Endothelial cell of umbilical vein (primary cell): ENCODE data around the gene WDR74. TPM values are rescaled to one million over a fixed set of nuclear protein-coding genes. Genes with fewer than 3 reads are reported as not detected.

Experiments used
- BruUV-seq: library from RNA; stranded (reverse); fragments of 400-500 nt; replicated peaks from 2 replicates; lab custom pipeline; 2021; lab: Mats Ljungman, UMichigan
- CTCF ChIA-PET: fragments of 300-600, 350-600 bp; sonication (Branson Sonifier 250); formaldehyde crosslinking; loops from one replicate; lab custom pipeline; 2021; ENCODE audit warnings: antibody characterized with exemption, inconsistent platforms; lab: Charles Lee
- POLR2A ChIA-PET: fragments of 300-600, 350-600 bp; sonication (Branson Sonifier 250); formaldehyde crosslinking; loops from one replicate; lab custom pipeline; 2021; ENCODE audit warnings: antibody characterized with exemption, inconsistent platforms; lab: Charles Lee
- DNase-seq: peaks from one replicate; pipeline ENCODE4 v3.0.0-alpha.2; 2011; ENCODE audit warnings: low read depth, low spot score
- FAIRE-seq: peaks from 2 replicates; lab custom pipeline; 2011; peaks lifted over from hg19 to GRCh38; lab: Jason Lieb, UNC
- H2AFZ ChIP-seq: 2 replicates; pipeline ENCODE4 v1.6.0; 2012; ENCODE audit warnings: low read depth, low read length, control low read depth, inconsistent platforms
- H3K27ac ChIP-seq: 2 replicates; pipeline ENCODE4 v1.5.1; 2011; ENCODE audit warnings: low read depth, mild to moderate bottlenecking, control low read depth, low read length, moderate library complexity; ENCODE audit not compliant: insufficient read depth
- H3K27me3 ChIP-seq, 2 experiments: 2 replicates each; pipeline versions ENCODE4 v1.6.0 to v1.6.1; 2011; ENCODE audit warnings: low read length in 2 of 2, mixed read lengths in 1 of 2; ENCODE audit not compliant: control insufficient read depth in 2 of 2, insufficient read depth in 2 of 2
- H3K36me3 ChIP-seq, 2 experiments: 2 replicates in 1 of 2; 3 replicates in 1 of 2; pipeline ENCODE4 v1.5.1; 2011; ENCODE audit warnings: low read length in 2 of 2, mild to moderate bottlenecking in 1 of 2, moderate library complexity in 1 of 2; ENCODE audit not compliant: control insufficient read depth in 2 of 2, insufficient read depth in 2 of 2; ENCODE audit errors: extremely low read depth in 1 of 2
- H3K4me1 ChIP-seq: 3 replicates; pipeline ENCODE4 v1.5.1; 2011; ENCODE audit warnings: mild to moderate bottlenecking, low read length; ENCODE audit not compliant: control insufficient read depth, insufficient read depth; ENCODE audit errors: extremely low read depth
- H3K4me2 ChIP-seq: 2 replicates; pipeline ENCODE4 v1.6.1; 2011; ENCODE audit warnings: low read length, control low read depth, mixed read lengths; ENCODE audit not compliant: insufficient read depth
- H3K4me3 ChIP-seq, 3 experiments: fragments of 200-600 bp in 1 of 3; sonication (generic), shearing (Covaris generic) in 1 of 3; replicated peaks in 1 of 3; 2 replicates each; pipeline ENCODE4 v1.5.1; 2011 to 2016; ENCODE audit warnings: control low read depth in 3 of 3, low read length in 3 of 3, mild to moderate bottlenecking in 2 of 3, inconsistent platforms in 1 of 3, low read depth in 1 of 3, moderate library complexity in 1 of 3; ENCODE audit not compliant: insufficient read depth in 1 of 3
- H3K79me2 ChIP-seq: 2 replicates; pipeline ENCODE4 v1.6.0; 2012; ENCODE audit warnings: low read length, inconsistent platforms; ENCODE audit not compliant: control insufficient read depth, insufficient read depth
- H3K9ac ChIP-seq: replicated peaks from 2 replicates; pipeline ENCODE3; 2011; ENCODE audit warnings: low read length, control low read depth; ENCODE audit not compliant: insufficient read depth; ENCODE audit errors: extremely low read depth
- H3K9me1 ChIP-seq: replicated peaks from 3 replicates; pipeline ENCODE4 v1.6.0; 2011; ENCODE audit warnings: mild to moderate bottlenecking, low read length; ENCODE audit not compliant: control insufficient read depth, insufficient read depth; ENCODE audit errors: extremely low read depth
- H3K9me3 ChIP-seq: replicated peaks from 2 replicates; pipeline ENCODE4 v1.5.1; 2012; ENCODE audit warnings: low read length, inconsistent platforms; ENCODE audit not compliant: control insufficient read depth, insufficient read depth
- H4K20me1 ChIP-seq: replicated peaks from 2 replicates; pipeline ENCODE3; 2011; ENCODE audit warnings: mild to moderate bottlenecking, low read length; ENCODE audit not compliant: control insufficient read depth, insufficient read depth; ENCODE audit errors: extremely low read depth
- CTCF ChIP-seq, 2 donors: IDR thresholded peaks; 1 replicate in 1 of 2; 2 replicates in 1 of 2; pipeline ENCODE4 v1.5.1; 2011; ENCODE audit warnings: low read length in 2 of 2, mild to moderate bottlenecking in 2 of 2, moderate library complexity in 2 of 2, control low read depth in 1 of 2, inconsistent platforms in 1 of 2, low read depth in 1 of 2; ENCODE audit not compliant: insufficient read depth in 1 of 2; ENCODE audit errors: extremely low read depth in 1 of 2
- FOS ChIP-seq: IDR thresholded peaks from 2 replicates; pipeline ENCODE4 v1.6.1; 2011; ENCODE audit warnings: mild to moderate bottlenecking, low read length, moderate library complexity, borderline replicate concordance; ENCODE audit not compliant: insufficient read depth
- GATA2 ChIP-seq: IDR thresholded peaks from 2 replicates; pipeline ENCODE4 v1.7.0; 2011; ENCODE audit warnings: low read depth, mild to moderate bottlenecking, moderate library complexity, mixed read lengths, low read length; ENCODE audit not compliant: insufficient read length, insufficient read depth
- JUN ChIP-seq: IDR thresholded peaks from 2 replicates; pipeline ENCODE4 v1.6.1; 2011; ENCODE audit warnings: borderline replicate concordance, low read depth; ENCODE audit not compliant: insufficient read length, insufficient read depth
- MYC ChIP-seq: IDR thresholded peaks from one replicate; pipeline ENCODE4 v1.6.1; 2011; ENCODE audit warnings: mild to moderate bottlenecking, low read depth, low read length
- POLR2A ChIP-seq: IDR thresholded peaks from 2 replicates; pipeline ENCODE4 v1.6.1; 2012; ENCODE audit warnings: low read depth, mild to moderate bottlenecking, control low read depth, low read length
- POLR2AphosphoS5 ChIP-seq: IDR thresholded peaks from 2 replicates; pipeline ENCODE4 v1.6.1; 2012; ENCODE audit warnings: low read depth, mild to moderate bottlenecking, control low read depth, low read length, moderate library complexity; ENCODE audit not compliant: insufficient read depth
- dilution Hi-C: fragments of 300-500 bp; cut with MboI; formaldehyde crosslinking; loops from one replicate; pipeline ENCODE4 v1.15.0; 2019; ENCODE audit warnings: low sequenced_read_pairs; ENCODE audit not compliant: extremely low pct_ligation_motif_present
- intact Hi-C: fragments of 100-400 bp; cut with micrococcal nuclease; formaldehyde crosslinking; loops from one replicate; pipeline ENCODE4 v1.10.0; 2022
- polyA plus RNA-seq, 4 experiments: library from polyadenylated mRNA; depleted of rRNA in 3 of 4; stranded (reverse) in 3 of 4; unstranded in 1 of 4; fragments of >200 nt; gene quantifications; 2 replicates each; pipeline versions ENCODE4 v1.2.1 to v1.2.3, GENCODE V29; 2011 to 2012; ENCODE audit warnings: missing spikeins in 1 of 4
- total RNA-seq: library from RNA; stranded (reverse); gene quantifications from 2 replicates; pipeline ENCODE4 v1.2.3, GENCODE V29; 2021
- TF ChIP-seq, protein P1 (sequence below): IDR thresholded peaks from 2 replicates; pipeline ENCODE4 v1.6.1; 2011; ENCODE audit not compliant: insufficient read depth, insufficient read length

The WDR74 gene
- total and polyA plus RNA-seq, 2 donors (not counting 3 experiments of a cell fraction or from before 2014, with no cell fraction given), result 44.7 to 51.7 TPM

- Histone ChIP-seq H2AFZ (no peak overlapping the region), H3K36me3 (no peaks in the 10 kb centered on the region), H3K9me3 (no peaks in the 10 kb centered on the region), H3K9me1 (no peaks in the 10 kb centered on the region), H3K27ac (no peak overlapping the region), H4K20me1 (no peaks in the 10 kb centered on the region), H3K4me2 (no peak overlapping the region), H3K9ac (no peak overlapping the region), H3K4me1 (peaks cover 7% of the 10 kb centered on the region), H3K27me3 (no peaks in the 10 kb centered on the region), H3K79me2 (peaks cover 2% of the 10 kb centered on the region), H3K4me3 (no peak overlapping the region)
- CTCF ChIA-PET, result interaction anchor here (1.3 to 1.5 kb wide), 2 partner anchors 18 to 58 kb away, joined by 3 read pairs; no protein-coding TSS in a partner anchor
- intact Hi-C loops, result loop anchor here (5.0 kb wide), 2 partner anchors 252 to 292 kb away; partner anchors contain the start of gene TUT1
- POLR2A ChIA-PET, result interaction anchor here (1.3 kb wide), 1 partner anchor 11 kb away, joined by 6 read pairs; no protein-coding TSS in a partner anchor
- FAIRE-seq (no peak), DNase-seq (no peak)
- dilution Hi-C loops, result no loop called here
- BruUV-seq, result no TSS peak
- TF ChIP-seq MYC (no peak), GATA2 (no peak), CTCF (IDR thresholded peaks at IDR 0.05; ENCODE audit: extremely low read depth in 1 of 2, insufficient read depth in 1 of 2, low read depth in 1 of 2, low read length in 2 of 2) (no peak), FOS (no peak), POLR2A (no peak), JUN (no peak), POLR2AphosphoS5 (no peak)
- TF ChIP-seq, protein P1, sequence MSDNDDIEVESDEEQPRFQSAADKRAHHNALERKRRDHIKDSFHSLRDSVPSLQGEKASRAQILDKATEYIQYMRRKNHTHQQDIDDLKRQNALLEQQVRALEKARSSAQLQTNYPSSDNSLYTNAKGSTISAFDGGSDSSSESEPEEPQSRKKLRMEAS, result no peak
These were observed 4.8 kb upstream of the WDR74 start for GRCh38 chr11:62844154-62844553.
